ENCODE measurements around the gene AQP1. TPM values are rescaled to one million over a fixed set of nuclear protein-coding genes. Genes with fewer than 3 reads are reported as not detected.

The AQP1 gene
- polyA plus RNA-seq, 1 donor (not counting 4 experiments of a cell fraction or from before 2014, with no cell fraction given), result 0.07 TPM

DNA sequence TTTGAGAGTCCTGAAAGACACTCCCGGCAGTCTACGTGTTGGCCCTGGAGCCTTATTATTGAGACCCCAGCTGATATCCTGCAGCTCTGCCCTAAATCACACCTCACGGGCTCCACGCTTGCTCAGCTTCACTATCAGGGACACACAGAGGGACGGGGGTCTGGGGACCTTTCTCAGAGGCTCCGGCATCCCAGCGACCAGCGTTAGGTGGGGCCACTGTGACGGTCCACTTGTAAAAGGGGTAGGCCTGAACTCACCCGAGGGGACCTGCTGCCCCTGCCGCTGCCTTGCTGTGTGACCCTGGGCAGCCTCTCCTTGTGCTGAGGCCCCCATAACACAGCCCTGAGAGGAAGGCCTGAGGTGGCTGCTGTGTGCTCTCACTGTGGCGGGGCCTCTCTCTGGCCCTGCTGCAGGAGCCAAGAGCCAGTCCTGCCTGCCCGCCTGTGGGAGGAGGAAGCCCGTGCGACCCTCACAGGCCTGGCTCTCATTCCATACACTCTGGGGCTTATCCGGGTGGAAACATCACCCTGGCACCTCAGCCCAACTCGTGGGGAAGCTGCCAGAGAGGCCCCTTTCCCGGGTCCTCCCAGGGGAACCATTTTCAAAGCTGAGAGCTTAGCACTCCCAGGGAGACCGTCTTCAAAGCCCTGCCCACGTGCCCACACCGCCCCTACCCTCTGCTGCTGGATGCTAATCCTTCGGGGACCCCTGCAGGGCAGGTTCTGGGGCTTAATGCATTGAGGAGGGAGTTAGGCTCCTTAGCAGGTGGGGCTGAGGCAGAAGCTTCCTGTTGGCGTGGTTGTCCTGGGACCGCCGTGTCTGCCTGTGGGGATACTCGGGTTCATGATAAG is 21.7 kb downstream of the AQP1 start:
- Histone ChIP-seq H3K4me1 (ENCODE audit: control insufficient read depth, extremely low read depth, insufficient read depth, low read length) (peaks cover 6% of the 10 kb centered on the region), H3K9me1 (ENCODE audit: control insufficient read depth, extremely low read depth, insufficient read depth, low read length) (no peaks in the 10 kb centered on the region), H3K27me3 (ENCODE audit: control insufficient read depth, extremely low read depth, insufficient read depth, low read length) (peaks cover 4% of the 10 kb centered on the region), H3K36me3 (ENCODE audit: control insufficient read depth in 2 of 2, extremely low read depth in 1 of 2, insufficient read depth in 2 of 2, low read length in 2 of 2) (no peaks in the 10 kb centered on the region), H2AFZ (ENCODE audit: control insufficient read depth, low read length) (no peak overlapping the region), H3K4me2 (ENCODE audit: control insufficient read depth, extremely low read depth, insufficient read depth, low read depth, low read length) (no peak overlapping the region), H3K4me3 (ENCODE audit: control insufficient read depth in 2 of 3, extremely low read depth in 1 of 3, insufficient read depth in 2 of 3, low read depth in 1 of 3, low read length in 3 of 3) (no peak overlapping the region), H4K20me1 (ENCODE audit: control insufficient read depth, extremely low read depth, insufficient read depth, low read length) (no peaks in the 10 kb centered on the region), H3K9ac (ENCODE audit: control insufficient read depth, extremely low read depth, insufficient read depth, low read length) (no peak overlapping the region), H3K27ac (ENCODE audit: control insufficient read depth, insufficient read depth, low read length) (no peak overlapping the region), H3K79me2 (ENCODE audit: control insufficient read depth, insufficient read depth, low read length) (no peaks in the 10 kb centered on the region), H3K9me3 (ENCODE audit: control insufficient read depth, low read depth, low read length) (no peaks in the 10 kb centered on the region)
- dilution Hi-C loops (cut with MboI; ENCODE audit: extremely low pct_ligation_motif_present, low sequenced_read_pairs), result no loop called here
- DNase-seq (ENCODE audit: low read depth, low spot score) (no peak), FAIRE-seq (no peak)
- TF ChIP-seq EZH2 (IDR thresholded peaks at IDR 0.05; ENCODE audit: low read length) (no peak), CTCF (optimal IDR thresholded peaks at IDR 0.05 in 1 of 3, IDR thresholded peaks at IDR 0.05 in 1 of 3, conservative IDR thresholded peaks at IDR 0.05 in 1 of 3; ENCODE audit: extremely low read depth in 1 of 3, insufficient read depth in 2 of 3, low read length in 3 of 3) (no peak)

DNA sequence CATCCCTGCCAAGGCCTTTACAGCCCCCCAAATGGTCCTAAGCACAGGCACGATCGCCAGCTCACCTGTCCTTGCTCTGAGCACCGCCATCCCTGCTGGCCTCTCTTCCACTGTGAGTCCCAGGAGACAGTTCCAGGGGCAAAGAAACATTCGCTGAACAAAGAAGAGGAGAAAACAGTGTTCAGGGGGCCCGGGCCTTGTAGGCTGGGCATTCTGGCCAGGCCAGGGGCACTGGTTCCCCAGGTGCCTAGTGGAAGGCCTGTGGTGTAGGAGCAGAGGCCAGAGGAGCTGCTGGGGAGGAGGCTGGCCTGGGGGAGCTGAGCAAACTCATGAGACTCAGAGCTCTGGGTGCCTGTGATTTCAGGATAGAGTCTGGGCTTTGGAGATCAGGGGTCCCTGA is 22.6 kb downstream of the AQP1 start:
- Histone ChIP-seq H3K36me3 (ENCODE audit: control insufficient read depth in 2 of 2, extremely low read depth in 1 of 2, insufficient read depth in 2 of 2, low read length in 2 of 2) (no peaks in the 10 kb centered on the region), H3K9me1 (ENCODE audit: control insufficient read depth, extremely low read depth, insufficient read depth, low read length) (no peaks in the 10 kb centered on the region), H3K4me3 (ENCODE audit: control insufficient read depth in 2 of 3, extremely low read depth in 1 of 3, insufficient read depth in 2 of 3, low read depth in 1 of 3, low read length in 3 of 3) (no peak overlapping the region), H3K27ac (ENCODE audit: control insufficient read depth, insufficient read depth, low read length) (no peak overlapping the region), H3K79me2 (ENCODE audit: control insufficient read depth, insufficient read depth, low read length) (no peaks in the 10 kb centered on the region), H4K20me1 (ENCODE audit: control insufficient read depth, extremely low read depth, insufficient read depth, low read length) (no peaks in the 10 kb centered on the region), H3K4me1 (ENCODE audit: control insufficient read depth, extremely low read depth, insufficient read depth, low read length) (peaks cover 6% of the 10 kb centered on the region), H3K9ac (ENCODE audit: control insufficient read depth, extremely low read depth, insufficient read depth, low read length) (no peak overlapping the region), H3K9me3 (ENCODE audit: control insufficient read depth, low read depth, low read length) (no peaks in the 10 kb centered on the region), H3K27me3 (ENCODE audit: control insufficient read depth, extremely low read depth, insufficient read depth, low read length) (peaks cover 4% of the 10 kb centered on the region), H3K4me2 (ENCODE audit: control insufficient read depth, extremely low read depth, insufficient read depth, low read depth, low read length) (no peak overlapping the region), H2AFZ (ENCODE audit: control insufficient read depth, low read length) (no peak overlapping the region)
- FAIRE-seq (no peak), DNase-seq (ENCODE audit: low read depth, low spot score) (no peak)
- dilution Hi-C loops (cut with MboI; ENCODE audit: extremely low pct_ligation_motif_present, low sequenced_read_pairs), result no loop called here
- TF ChIP-seq CTCF (optimal IDR thresholded peaks at IDR 0.05 in 1 of 3, IDR thresholded peaks at IDR 0.05 in 1 of 3, conservative IDR thresholded peaks at IDR 0.05 in 1 of 3; ENCODE audit: extremely low read depth in 1 of 3, insufficient read depth in 2 of 3, low read length in 3 of 3), result no peak
- TF ChIP-seq EZH2 (IDR thresholded peaks at IDR 0.05; ENCODE audit: low read length), result no peak
